PC-3 (cell line): ENCODE measurements around the gene DGKB.

Experiments
- EZH2 ChIP-seq: fragments of 300-600 bp; sonication (generic); IDR thresholded peaks from one replicate; pipeline ENCODE4 v1.6.1; 2017; ENCODE audit warnings: antibody characterized with exemption, mild to moderate bottlenecking, low read length; ENCODE audit not compliant: unreplicated experiment
- EZH2phosphoT487 ChIP-seq: fragments of 300-600 bp; sonication (generic); IDR thresholded peaks from 2 replicates; pipeline ENCODE4 v1.6.1; 2018; ENCODE audit warnings: mild to moderate bottlenecking, antibody characterized with exemption, low read length, borderline replicate concordance
- TF ChIP-seq, protein P1 (sequence below): fragments of 300-600 bp; sonication (generic); conservative IDR thresholded peaks from 2 replicates; pipeline ENCODE4 v1.5.1; 2017; ENCODE audit warnings: antibody characterized with exemption, low read depth, mild to moderate bottlenecking, low read length

DNA sequence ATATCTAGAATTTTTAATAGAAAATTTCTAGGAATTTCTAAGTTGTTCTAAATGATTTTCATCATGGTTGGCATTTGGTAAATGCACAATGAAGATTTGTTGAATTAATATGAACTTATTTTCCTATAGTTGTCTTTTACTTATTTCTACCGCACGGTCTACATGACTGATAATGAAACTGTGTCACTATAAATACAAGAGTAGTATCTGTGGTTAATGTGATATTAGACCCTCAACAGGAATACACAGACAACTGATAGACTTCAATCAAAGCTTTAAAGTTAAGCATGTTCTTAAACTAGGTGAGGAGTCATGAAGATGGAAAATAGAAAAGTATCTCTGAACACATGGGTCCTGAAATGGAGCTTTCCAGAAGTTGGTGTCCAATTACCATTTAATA is 615.2 kb downstream of the DGKB start:
- TF ChIP-seq, protein P1, sequence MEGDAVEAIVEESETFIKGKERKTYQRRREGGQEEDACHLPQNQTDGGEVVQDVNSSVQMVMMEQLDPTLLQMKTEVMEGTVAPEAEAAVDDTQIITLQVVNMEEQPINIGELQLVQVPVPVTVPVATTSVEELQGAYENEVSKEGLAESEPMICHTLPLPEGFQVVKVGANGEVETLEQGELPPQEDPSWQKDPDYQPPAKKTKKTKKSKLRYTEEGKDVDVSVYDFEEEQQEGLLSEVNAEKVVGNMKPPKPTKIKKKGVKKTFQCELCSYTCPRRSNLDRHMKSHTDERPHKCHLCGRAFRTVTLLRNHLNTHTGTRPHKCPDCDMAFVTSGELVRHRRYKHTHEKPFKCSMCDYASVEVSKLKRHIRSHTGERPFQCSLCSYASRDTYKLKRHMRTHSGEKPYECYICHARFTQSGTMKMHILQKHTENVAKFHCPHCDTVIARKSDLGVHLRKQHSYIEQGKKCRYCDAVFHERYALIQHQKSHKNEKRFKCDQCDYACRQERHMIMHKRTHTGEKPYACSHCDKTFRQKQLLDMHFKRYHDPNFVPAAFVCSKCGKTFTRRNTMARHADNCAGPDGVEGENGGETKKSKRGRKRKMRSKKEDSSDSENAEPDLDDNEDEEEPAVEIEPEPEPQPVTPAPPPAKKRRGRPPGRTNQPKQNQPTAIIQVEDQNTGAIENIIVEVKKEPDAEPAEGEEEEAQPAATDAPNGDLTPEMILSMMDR: no peak
- TF ChIP-seq EZH2 (no peak), EZH2phosphoT487 (no peak)
